Bladder microvascular endothelial cell (primary cell): ENCODE measurements around the gene MECP2. TPM values are rescaled to one million over a fixed set of nuclear protein-coding genes. Genes with fewer than 3 reads are reported as not detected.

Experiments used
- total RNA-seq: library from RNA; depleted of rRNA; stranded (reverse); fragments of >200 nt; gene quantifications from 2 replicates; pipeline ENCODE4 v1.2.3, GENCODE V29; 2014

MECP2 gene
- 12.3 and 34.4 TPM in 2 replicates for total RNA-seq

DNA sequence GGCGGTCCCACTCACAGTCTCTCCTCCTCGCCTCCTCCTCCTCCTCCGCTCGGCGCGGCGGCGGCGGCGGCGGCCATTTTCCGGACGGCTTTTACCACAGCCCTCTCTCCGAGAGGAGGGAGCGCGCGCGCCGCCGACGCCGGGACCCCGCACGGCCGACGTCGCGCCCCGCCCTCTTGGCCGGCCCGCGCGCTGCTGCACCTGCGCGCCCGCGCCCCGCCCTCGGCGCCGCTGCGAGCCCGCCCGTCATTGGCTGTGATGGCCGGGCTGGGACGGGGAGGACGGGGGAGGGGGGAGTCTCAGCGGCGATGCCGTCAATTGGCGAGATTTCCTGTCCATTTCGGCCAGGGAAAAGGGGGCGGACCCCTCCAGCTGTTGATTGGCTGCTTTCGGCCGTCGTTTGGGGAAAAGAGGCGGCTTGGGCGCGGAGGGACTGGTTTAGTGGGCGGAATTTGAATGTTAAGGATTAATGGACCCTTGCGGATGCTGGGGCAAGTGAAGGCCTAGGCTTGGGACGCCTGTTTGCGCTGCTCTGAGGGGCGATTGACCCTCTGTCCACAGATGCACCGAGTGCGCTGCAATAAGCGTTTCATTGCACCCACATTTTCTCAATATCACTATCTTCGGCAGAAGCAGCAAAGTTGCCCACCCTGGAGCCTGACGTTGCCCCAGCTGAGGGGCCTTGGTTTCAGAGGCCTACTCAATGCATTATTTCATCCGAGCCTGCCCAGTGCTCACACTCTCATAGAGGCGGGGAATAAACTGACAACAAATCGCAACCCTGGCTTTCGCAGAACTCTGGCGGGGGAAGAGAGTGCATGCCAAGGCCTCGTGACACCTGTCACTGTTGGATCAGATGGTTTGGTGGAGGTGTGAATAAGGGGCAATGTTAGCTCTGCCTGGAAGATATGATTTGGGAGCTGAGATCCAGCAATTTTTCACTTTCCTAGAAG, at the start of gene MECP2:
Gene MECP2 (minus strand): TSS at position 129 of the 953 bp plus-strand sequence.

DNA sequence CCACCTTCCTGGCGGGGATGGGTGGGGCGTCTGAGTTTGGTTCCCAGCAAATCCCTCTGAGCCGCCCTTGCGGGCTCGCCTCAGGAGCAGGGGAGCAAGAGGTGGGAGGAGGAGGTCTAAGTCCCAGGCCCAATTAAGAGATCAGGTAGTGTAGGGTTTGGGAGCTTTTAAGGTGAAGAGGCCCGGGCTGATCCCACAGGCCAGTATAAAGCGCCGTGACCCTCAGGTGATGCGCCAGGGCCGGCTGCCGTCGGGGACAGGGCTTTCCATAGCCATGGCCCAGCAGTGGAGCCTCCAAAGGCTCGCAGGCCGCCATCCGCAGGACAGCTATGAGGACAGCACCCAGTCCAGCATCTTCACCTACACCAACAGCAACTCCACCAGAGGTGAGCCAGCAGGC, 46.5 kb upstream of the MECP2 start, which contains the start of gene OPN1LW:
Gene OPN1LW (plus strand): TSS at position 234 of the 400 bp plus-strand sequence. CDS start 41 bp downstream, at position 275.

DNA sequence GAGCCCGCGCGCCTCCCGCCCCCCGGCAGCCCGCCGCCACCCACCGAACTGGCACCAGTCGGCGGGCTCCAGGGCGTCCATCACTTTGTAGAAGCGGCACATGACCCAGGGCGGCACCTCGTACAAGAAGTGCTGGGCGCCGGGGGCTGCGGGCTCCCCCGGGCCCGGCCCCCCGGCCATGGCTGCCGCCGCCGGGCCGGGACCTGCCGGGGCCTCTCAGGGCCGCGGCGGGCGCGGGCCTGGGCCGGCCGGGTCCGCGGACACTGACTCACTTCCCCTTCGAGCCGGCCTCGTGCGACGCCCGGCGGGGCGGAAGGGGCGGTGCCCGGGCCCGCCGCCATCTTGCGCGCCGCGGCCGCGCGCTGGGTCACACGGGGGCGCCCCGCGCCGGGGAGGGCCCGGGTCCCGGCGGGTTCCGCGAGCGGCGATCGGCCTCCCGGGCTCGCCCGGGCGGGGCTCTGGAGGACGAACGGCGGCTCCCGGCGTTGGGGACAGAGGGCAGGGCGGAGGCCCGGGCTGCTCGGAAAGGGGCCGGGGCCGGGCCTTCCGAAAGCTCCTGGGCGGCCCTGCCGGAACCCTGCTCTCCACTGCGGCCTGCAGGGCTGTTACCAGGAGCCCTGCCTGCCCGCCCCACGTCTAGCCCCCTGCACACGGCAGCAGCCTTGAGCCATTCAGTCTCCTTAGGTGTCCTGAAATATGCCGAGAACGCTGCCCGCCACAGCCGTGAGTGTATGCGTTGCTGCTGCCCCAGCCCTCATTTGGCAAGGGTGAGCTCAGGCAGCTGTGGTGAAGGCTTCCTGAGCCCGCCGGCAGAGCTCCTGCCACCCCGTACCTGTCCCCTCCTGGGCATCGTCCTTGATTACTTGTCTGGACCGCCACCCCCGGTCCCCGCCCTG, 77.6 kb downstream of the MECP2 start, which contains the start of gene IRAK1:
Gene IRAK1 (minus strand): TSS at position 270 of the 896 bp plus-strand sequence. CDS start 90 bp downstream, at position 180.

DNA sequence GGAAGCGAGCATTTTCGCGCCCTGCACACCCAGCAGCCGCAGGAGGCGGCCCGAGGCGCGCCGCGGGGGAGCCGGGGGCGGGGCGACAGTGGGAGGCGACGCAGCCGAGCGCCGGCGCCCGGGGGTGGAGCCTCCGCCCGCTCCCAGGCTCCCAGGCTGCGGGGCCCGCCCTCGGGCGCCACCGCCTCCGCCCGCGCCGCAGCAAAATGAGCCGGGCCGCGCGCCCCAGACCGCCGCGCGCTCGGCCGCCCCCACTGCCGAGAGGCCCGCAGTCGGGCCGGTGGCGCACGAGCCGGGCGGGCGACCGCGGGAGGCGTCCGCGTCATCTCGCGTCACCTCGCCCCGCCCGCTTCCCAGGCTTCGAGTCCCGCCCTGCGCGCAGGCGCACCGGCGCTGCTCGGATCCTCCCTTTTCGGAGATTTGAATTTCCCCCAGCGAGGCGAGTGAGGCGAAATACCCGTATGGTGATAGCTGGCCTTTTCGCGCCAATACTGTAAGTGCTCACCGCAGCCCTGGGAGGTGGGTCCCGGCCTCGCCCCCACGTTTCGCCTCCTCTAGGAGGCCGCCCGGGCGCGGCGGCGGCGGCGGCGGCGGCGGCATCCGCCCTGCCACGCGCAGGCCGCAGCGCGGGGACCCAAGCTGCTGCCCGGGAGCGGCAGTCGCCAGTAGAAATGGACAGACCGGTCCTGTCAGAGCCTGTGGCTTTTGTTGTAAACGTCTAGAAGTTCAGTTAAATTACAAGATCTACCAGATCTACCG, 125.0 kb downstream of the MECP2 start, which contains the start of gene TMEM187:
Gene TMEM187 (plus strand): TSS at position 387 of the 759 bp plus-strand sequence. CDS start 9,309 bp downstream, outside the sequence.

Other genes with a start within 250 kb of the MECP2 start
- 0.16 and 0.88 TPM in 2 replicates for gene L1CAM, start 211.5 kb downstream of the MECP2 start, total RNA-seq
- 1.4 and 1.9 TPM in 2 replicates for gene AVPR2, start 193.0 kb downstream of the MECP2 start, total RNA-seq
- gene ARHGAP4, start 171.5 kb downstream of the MECP2 start, total RNA-seq = 10.9 and 14.9 TPM in 2 replicates
- 41.8 and 46.9 TPM in 2 replicates for gene NAA10, start 162.7 kb downstream of the MECP2 start, total RNA-seq
- 16.5 and 28.8 TPM in 2 replicates for gene RENBP, start 153.1 kb downstream of the MECP2 start, total RNA-seq
- gene HCFC1, start 125.9 kb downstream of the MECP2 start, total RNA-seq = 11.7 and 29.4 TPM in 2 replicates
- 5.7 and 7.2 TPM in 2 replicates for gene TMEM187, start 125.0 kb downstream of the MECP2 start, total RNA-seq
- 45.5 and 57.6 TPM in 2 replicates for gene IRAK1, start 77.8 kb downstream of the MECP2 start, total RNA-seq
- gene OPN1LW, start 46.5 kb upstream of the MECP2 start, total RNA-seq = not detected in 2 replicates
- gene OPN1MW, start 84.9 kb upstream of the MECP2 start, total RNA-seq = 0.25 TPM in 1 of 2 replicates, not detected in the other
- not detected in 2 replicates for gene OPN1MW2, start 122.0 kb upstream of the MECP2 start, total RNA-seq
- not detected in 2 replicates for gene OPN1MW3, start 159.9 kb upstream of the MECP2 start, total RNA-seq
- gene TEX28, start 197.4 kb upstream of the MECP2 start, total RNA-seq = 0.16 TPM in 1 of 2 replicates, not detected in the other
- gene TKTL1, start 198.1 kb upstream of the MECP2 start, total RNA-seq = under 0.01 and 0.31 TPM in 2 replicates